HG03159 (cell line): ENCODE measurements around the gene GALNTL6.
A peak's percentile ranks its signal among the peaks of the same experiment; 100 is the strongest.
"Not testable (repeated sequence)": the region's sequence is repeated elsewhere in the genome, so short reads cannot be mapped to it uniquely, and the experiment has no call there.

Source experiments
- ATAC-seq: cut with Tn5 transposase; IDR thresholded peaks from one replicate; pipeline ENCODE4 v1.9.1; 2021; ENCODE audit warnings: mild to moderate bottlenecking, moderate library complexity; ENCODE audit not compliant: unreplicated experiment

Gene GALNTL6

GRCh38 chr4:172708184-172708583, 895.0 kb downstream of the GALNTL6 start:
- ATAC-seq, result no peak

- ATAC-seq, result no peak
Measured at GRCh38 chr4:172709376-172709775, 896.2 kb downstream of the GALNTL6 start.

GRCh38 chr4:172716291-172716690, 903.1 kb downstream of the GALNTL6 start:
- no peak for ATAC-seq

GRCh38 chr4:172721659-172722058, 908.5 kb downstream of the GALNTL6 start:
- ATAC-seq, result no peak

- ATAC-seq, result no peak
Measured at GRCh38 chr4:172725581-172725980, 912.4 kb downstream of the GALNTL6 start.

GRCh38 chr4:172726001-172726423, 912.8 kb downstream of the GALNTL6 start:
- ATAC-seq, result no peak

GRCh38 chr4:172727631-172728030, 914.4 kb downstream of the GALNTL6 start:
- no peak for ATAC-seq

GRCh38 chr4:172733645-172734044, 920.4 kb downstream of the GALNTL6 start:
- not testable (repeated sequence) for ATAC-seq

- ATAC-seq, result no peak
Measured at GRCh38 chr4:172734555-172734954, 921.4 kb downstream of the GALNTL6 start.

GRCh38 chr4:172736046-172736445, 922.8 kb downstream of the GALNTL6 start:
- ATAC-seq, result no peak

GRCh38 chr4:172740434-172740833, 927.2 kb downstream of the GALNTL6 start:
- peak; percentile 91 for ATAC-seq

- peak; percentile 97 for ATAC-seq
Measured at GRCh38 chr4:172750910-172751309, 937.7 kb downstream of the GALNTL6 start.

- no peak for ATAC-seq
Measured at GRCh38 chr4:172751550-172751949, 938.3 kb downstream of the GALNTL6 start.

- no peak for ATAC-seq
Measured at GRCh38 chr4:172758586-172759340, 945.6 kb downstream of the GALNTL6 start.

- no peak for ATAC-seq
Measured at GRCh38 chr4:172760512-172760911, 947.3 kb downstream of the GALNTL6 start.

GRCh38 chr4:172762895-172763294, 949.7 kb downstream of the GALNTL6 start:
- ATAC-seq, result no peak

- no peak for ATAC-seq
Measured at GRCh38 chr4:172770787-172771186, 957.6 kb downstream of the GALNTL6 start.

GRCh38 chr4:172772781-172773180, 959.6 kb downstream of the GALNTL6 start:
- no peak for ATAC-seq

- no peak for ATAC-seq
Measured at GRCh38 chr4:172776203-172776861, 963.1 kb downstream of the GALNTL6 start.

GRCh38 chr4:172777729-172778431, 964.7 kb downstream of the GALNTL6 start:
- ATAC-seq, result no peak

GRCh38 chr4:172778583-172778982, 965.4 kb downstream of the GALNTL6 start:
- ATAC-seq, result no peak
